Measurements from ENCODE around the gene TCOF1. TPM values are rescaled to one million over a fixed set of nuclear protein-coding genes. Genes with fewer than 3 reads are reported as not detected.
A peak's percentile ranks its signal among the peaks of the same experiment; 100 is the strongest.

TCOF1 gene
- total RNA-seq, 1 donor from 2014 or later = 47.5 TPM

DNA sequence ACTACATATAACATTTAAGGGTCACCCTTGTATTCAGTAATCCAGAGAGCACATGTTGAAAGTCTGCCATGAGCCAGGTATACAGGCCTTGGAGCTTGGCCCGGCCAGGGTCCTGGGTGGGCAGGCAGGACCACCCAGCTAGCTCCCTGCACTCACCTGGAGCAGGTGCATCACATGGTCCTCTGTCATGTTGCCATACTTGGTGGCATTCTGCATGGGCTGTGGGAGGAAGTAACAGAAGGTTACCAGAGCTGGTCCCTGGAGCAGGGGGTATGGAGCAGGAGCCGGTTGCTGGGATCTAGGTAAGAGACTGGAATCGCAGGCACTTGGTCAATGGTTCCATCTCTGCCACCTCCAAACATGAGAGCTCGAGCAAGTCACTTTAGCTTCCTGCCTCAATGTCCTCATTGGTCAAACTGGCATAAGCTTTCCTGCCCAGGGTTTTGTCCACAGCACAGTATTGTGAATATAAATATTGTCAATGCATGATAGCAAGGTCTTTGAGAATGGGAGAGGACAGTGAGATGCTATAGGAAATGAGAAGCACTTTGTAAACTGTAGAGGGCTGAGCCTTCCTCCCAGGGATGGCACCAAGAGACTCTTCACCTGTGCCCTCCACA is 48.7 kb downstream of the TCOF1 start:
- Histone ChIP-seq H2AFZ (ENCODE audit: low read depth, low read length) (no peak overlapping the region), H3K27me3 (ENCODE audit: insufficient read depth, low read length) (no peaks in the 10 kb centered on the region), H3K4me1 (ENCODE audit: insufficient read depth, low read length) (no peaks in the 10 kb centered on the region), H3K9ac (ENCODE audit: low read length) (no peak overlapping the region), H3K79me2 (ENCODE audit: insufficient read depth, low read length) (no peaks in the 10 kb centered on the region), H3K36me3 (ENCODE audit: insufficient read depth, low read length) (no peaks in the 10 kb centered on the region), H3K4me2 (ENCODE audit: low read length) (no peak overlapping the region), H3K9me3 (ENCODE audit: insufficient read depth, low read depth, low read length) (no peaks in the 10 kb centered on the region), H3K4me3 (ENCODE audit: insufficient read depth, low read depth, low read length) (no peak overlapping the region), H4K20me1 (ENCODE audit: insufficient read depth, low read length) (no peaks in the 10 kb centered on the region), H3K27ac (ENCODE audit: low read depth, low read length) (no peak overlapping the region)
- FAIRE-seq (no peak), DNase-seq (ENCODE audit: low read depth) (no peak)
- Mint-ChIP-seq H3K27me3 (ENCODE audit: low read depth, unreplicated experiment) (peaks cover 2% of the 10 kb centered on the region), H3K4me3 (ENCODE audit: unreplicated experiment) (no peak overlapping the region), H3K36me3 (ENCODE audit: low read depth, unreplicated experiment) (peaks cover 7% of the 10 kb centered on the region), H3K9me3 (ENCODE audit: unreplicated experiment) (peaks cover 2% of the 10 kb centered on the region), H3K4me1 (ENCODE audit: low read depth, unreplicated experiment) (peaks cover 4% of the 10 kb centered on the region), H3K27ac (ENCODE audit: unreplicated experiment) (peak overlapping the region; percentile 66)
- TF ChIP-seq EZH2 (IDR thresholded peaks at IDR 0.05; ENCODE audit: insufficient read depth, low read length) = no peak
- TF ChIP-seq, protein P1, sequence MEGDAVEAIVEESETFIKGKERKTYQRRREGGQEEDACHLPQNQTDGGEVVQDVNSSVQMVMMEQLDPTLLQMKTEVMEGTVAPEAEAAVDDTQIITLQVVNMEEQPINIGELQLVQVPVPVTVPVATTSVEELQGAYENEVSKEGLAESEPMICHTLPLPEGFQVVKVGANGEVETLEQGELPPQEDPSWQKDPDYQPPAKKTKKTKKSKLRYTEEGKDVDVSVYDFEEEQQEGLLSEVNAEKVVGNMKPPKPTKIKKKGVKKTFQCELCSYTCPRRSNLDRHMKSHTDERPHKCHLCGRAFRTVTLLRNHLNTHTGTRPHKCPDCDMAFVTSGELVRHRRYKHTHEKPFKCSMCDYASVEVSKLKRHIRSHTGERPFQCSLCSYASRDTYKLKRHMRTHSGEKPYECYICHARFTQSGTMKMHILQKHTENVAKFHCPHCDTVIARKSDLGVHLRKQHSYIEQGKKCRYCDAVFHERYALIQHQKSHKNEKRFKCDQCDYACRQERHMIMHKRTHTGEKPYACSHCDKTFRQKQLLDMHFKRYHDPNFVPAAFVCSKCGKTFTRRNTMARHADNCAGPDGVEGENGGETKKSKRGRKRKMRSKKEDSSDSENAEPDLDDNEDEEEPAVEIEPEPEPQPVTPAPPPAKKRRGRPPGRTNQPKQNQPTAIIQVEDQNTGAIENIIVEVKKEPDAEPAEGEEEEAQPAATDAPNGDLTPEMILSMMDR (IDR thresholded peaks at IDR 0.05; ENCODE audit: insufficient read depth, low read depth, low read length) = no peak

DNA sequence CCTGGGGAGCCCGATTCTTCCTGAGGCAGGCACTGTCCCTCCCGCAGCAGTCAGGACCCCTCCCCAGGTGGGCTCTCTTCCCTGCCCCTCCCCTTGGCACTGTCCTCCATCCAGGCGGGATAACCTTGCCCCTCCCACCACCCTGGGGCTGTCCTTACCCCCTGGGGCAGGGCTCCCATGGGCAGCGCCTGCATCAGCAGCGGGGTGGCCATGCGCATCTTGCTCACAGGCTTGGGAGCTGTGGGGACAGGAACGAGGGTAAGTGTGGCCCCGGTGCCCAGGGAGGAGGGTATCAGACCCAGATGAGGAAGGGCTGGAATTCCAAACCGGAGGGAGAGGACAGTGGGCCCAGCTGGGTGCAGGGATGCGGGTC is 49.2 kb downstream of the TCOF1 start:
- H3K27me3 ChIP-seq (ENCODE audit: insufficient read depth, low read length) = no peaks in the 10 kb centered on the region
- H3K27ac Mint-ChIP-seq (ENCODE audit: unreplicated experiment) = no peak overlapping the region
- H3K4me3 ChIP-seq (ENCODE audit: insufficient read depth, low read depth, low read length) = no peak overlapping the region
- H3K9me3 ChIP-seq (ENCODE audit: insufficient read depth, low read depth, low read length) = no peaks in the 10 kb centered on the region
- H4K20me1 ChIP-seq (ENCODE audit: insufficient read depth, low read length) = no peaks in the 10 kb centered on the region
- H3K4me1 Mint-ChIP-seq (ENCODE audit: low read depth, unreplicated experiment) = peaks cover 4% of the 10 kb centered on the region
- H3K27ac ChIP-seq (ENCODE audit: low read depth, low read length) = no peak overlapping the region
- TF ChIP-seq, protein P1 (IDR thresholded peaks at IDR 0.05; ENCODE audit: insufficient read depth, low read depth, low read length) = no peak
- no peak for TF ChIP-seq EZH2 (IDR thresholded peaks at IDR 0.05; ENCODE audit: insufficient read depth, low read length)
- no peak overlapping the region for H2AFZ ChIP-seq (ENCODE audit: low read depth, low read length)
- no peak for DNase-seq (ENCODE audit: low read depth)
- H3K9me3 Mint-ChIP-seq (ENCODE audit: unreplicated experiment) = peaks cover 2% of the 10 kb centered on the region
- no peaks in the 10 kb centered on the region for H3K4me1 ChIP-seq (ENCODE audit: insufficient read depth, low read length)
- no peak for FAIRE-seq
- H3K27me3 Mint-ChIP-seq (ENCODE audit: low read depth, unreplicated experiment) = peaks cover 2% of the 10 kb centered on the region
- no peak overlapping the region for H3K4me2 ChIP-seq (ENCODE audit: low read length)
- H3K4me3 Mint-ChIP-seq (ENCODE audit: unreplicated experiment) = no peak overlapping the region
- H3K9ac ChIP-seq (ENCODE audit: low read length) = no peak overlapping the region
- H3K36me3 ChIP-seq (ENCODE audit: insufficient read depth, low read length) = no peaks in the 10 kb centered on the region
- H3K36me3 Mint-ChIP-seq (ENCODE audit: low read depth, unreplicated experiment) = peaks cover 3% of the 10 kb centered on the region
- H3K79me2 ChIP-seq (ENCODE audit: insufficient read depth, low read length) = no peaks in the 10 kb centered on the region

DNA sequence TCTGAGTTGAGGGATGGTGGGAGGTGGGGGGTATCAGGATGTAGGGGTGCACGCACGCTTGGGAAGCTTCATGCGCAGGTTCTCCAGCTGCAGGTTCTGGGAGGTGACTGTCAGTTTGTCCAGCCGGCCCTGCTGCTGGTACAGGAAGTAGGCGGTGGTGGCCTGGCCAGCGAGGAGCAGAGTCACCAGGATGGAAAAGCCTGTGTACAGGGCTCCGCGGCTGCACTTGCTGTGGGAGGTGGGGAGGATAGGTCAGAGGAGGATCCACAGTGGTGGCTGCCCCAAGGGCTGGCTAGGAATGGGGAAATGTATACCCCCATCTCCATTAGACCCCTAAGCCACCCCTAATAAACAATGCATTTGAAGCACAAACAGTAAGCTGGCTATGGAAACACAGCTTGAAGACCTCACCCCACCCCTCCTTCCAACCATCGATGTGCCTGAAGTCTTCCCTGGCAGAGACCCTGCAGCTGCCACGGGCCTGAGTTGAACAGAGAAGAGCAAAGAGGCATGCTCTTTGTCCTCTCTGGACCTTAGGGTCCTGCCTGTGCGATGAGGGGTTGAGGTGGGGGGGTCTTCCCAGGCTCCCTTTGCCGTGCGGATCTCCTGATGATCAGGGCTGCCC is 49.7 kb downstream of the TCOF1 start:
- H3K4me2 ChIP-seq (ENCODE audit: low read length) = no peak overlapping the region
- no peaks in the 10 kb centered on the region for H3K4me1 ChIP-seq (ENCODE audit: insufficient read depth, low read length)
- TF ChIP-seq, protein P1 (IDR thresholded peaks at IDR 0.05; ENCODE audit: insufficient read depth, low read depth, low read length) = no peak
- no peak for TF ChIP-seq EZH2 (IDR thresholded peaks at IDR 0.05; ENCODE audit: insufficient read depth, low read length)
- no peak overlapping the region for H2AFZ ChIP-seq (ENCODE audit: low read depth, low read length)
- H3K36me3 ChIP-seq (ENCODE audit: insufficient read depth, low read length) = no peaks in the 10 kb centered on the region
- Mint-ChIP-seq H3K36me3 (ENCODE audit: low read depth, unreplicated experiment) (peaks cover 3% of the 10 kb centered on the region), H3K27me3 (ENCODE audit: low read depth, unreplicated experiment) (peaks cover 2% of the 10 kb centered on the region), H3K4me3 (ENCODE audit: unreplicated experiment) (no peak overlapping the region), H3K27ac (ENCODE audit: unreplicated experiment) (no peak overlapping the region), H3K9me3 (ENCODE audit: unreplicated experiment) (peaks cover 2% of the 10 kb centered on the region), H3K4me1 (ENCODE audit: low read depth, unreplicated experiment) (peaks cover 4% of the 10 kb centered on the region)
- no peaks in the 10 kb centered on the region for H3K9me3 ChIP-seq (ENCODE audit: insufficient read depth, low read depth, low read length)
- H3K27me3 ChIP-seq (ENCODE audit: insufficient read depth, low read length) = no peaks in the 10 kb centered on the region
- no peaks in the 10 kb centered on the region for H4K20me1 ChIP-seq (ENCODE audit: insufficient read depth, low read length)
- no peak for DNase-seq (ENCODE audit: low read depth)
- H3K9ac ChIP-seq (ENCODE audit: low read length) = no peak overlapping the region
- no peaks in the 10 kb centered on the region for H3K79me2 ChIP-seq (ENCODE audit: insufficient read depth, low read length)
- H3K4me3 ChIP-seq (ENCODE audit: insufficient read depth, low read depth, low read length) = no peak overlapping the region
- H3K27ac ChIP-seq (ENCODE audit: low read depth, low read length) = no peak overlapping the region
- no peak for FAIRE-seq
